ENCODE results near the gene NLN.
A peak's percentile ranks its signal among the peaks of the same experiment; 100 is the strongest.
"Not testable (repeated sequence)": the region's sequence is repeated elsewhere in the genome, so short reads cannot be mapped to it uniquely, and the experiment has no call there.

The NLN gene

DNA sequence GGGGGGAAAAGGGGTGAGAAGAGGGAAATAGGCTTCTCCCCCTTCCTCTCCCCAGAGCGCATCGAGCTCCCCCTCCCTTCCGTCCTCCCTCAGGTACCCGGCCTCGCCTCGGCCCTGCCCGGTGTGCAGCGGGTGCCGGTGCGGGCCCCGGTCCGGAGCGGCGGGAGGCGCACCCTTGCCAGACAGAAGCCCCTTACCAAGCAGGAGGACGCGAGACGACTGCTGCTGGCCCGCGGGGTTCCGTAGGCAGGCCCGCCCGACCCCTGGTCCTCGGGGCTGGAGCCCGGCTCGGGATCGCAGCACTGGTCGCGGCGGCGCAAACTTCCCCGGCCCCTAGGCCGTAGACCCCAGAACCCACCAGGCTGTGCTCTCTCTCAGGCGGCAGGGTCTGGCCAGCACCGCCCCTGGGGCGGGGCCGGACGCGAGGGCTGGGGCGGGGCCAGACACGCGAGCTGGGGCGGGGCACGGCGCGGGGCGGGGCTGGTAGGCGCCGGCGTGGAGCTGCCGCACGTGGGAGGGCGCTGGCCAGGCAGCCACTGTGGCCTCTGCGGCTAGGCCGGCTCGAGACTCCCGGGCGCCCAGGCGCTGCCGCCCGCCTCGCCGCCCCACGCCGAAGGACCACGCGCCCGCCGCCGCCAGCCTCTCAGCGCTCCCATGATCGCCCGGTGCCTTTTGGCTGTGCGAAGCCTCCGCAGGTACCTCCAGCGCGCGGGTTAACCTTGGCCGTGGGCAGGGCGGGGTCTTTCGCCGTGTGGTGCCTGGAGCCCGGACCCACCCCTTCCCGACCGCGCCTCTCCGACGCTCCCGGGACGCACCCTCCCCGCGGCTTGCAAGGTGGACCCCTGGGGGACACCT is at the start of gene NLN, which contains the start of gene SGTB:
TSS of gene NLN (plus strand) at position 486 of the 855 bp plus-strand sequence. CDS start at position 655, 169 bp downstream.
TSS of gene SGTB (minus strand) at position 390 of the 855 bp plus-strand sequence. CDS start 1,302 bp downstream, outside the sequence.
- peak; percentile 68 to 69 for DNase-seq (ENCODE audit: low read depth in 2 of 2)

DNA sequence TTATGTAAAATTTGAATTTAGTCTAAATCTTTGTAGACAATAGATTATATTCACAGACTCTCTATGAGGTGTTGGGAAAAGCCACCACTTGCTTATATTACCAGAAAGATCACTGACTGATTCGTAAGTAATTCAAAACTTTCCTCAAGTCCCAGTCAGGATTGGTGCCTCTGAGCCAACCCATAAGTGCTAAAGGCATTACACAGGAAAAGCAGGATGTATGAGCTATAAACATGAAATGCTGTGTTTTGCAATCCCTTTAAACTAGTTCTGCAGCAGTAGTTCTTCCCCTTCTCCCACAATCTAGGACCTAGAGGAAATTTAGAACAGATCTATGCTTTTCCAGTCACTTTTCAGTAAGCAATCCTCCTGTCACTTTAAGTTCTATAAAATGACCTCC is 49.2 kb upstream of the NLN start:
- no peak for DNase-seq (ENCODE audit: low read depth in 2 of 2)

DNA sequence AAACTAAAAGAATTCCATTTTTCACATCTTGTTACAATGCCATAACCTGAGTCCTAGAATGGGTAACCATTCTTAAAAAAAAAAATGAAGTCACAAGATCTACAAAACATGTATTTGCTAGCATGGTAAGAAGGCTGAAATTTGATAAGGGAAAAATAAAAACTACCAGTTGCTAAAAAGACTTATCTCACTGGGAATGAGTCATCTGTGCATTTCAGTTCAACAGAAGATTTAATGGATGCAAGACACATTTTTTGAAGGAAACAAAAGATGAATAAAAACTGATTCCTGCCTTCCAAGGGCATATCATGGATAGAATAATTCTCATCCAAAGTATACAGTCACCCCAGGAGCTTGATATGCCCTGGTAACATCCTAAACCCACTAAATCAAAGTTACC is 47.3 kb upstream of the NLN start:
- DNase-seq (ENCODE audit: low read depth in 2 of 2), result no peak

DNA sequence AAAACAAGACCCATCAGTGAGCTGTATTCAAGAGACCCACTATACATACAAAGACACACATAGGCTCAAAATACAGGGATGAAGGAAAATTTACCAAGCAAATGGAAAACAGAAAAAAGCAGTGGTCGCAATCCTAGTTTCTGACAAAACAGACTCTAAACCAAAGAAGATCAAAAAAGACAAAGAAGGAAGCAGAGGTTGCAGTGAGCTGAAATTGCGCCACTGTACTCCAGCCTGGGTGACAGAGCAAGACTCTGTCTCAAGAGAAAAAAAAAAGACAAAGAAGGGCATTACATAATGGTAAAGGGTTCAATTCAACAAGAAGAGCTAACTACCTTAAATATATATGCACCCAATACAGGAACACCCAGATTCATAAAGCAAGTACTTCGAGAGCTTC is 45.9 kb upstream of the NLN start:
- DNase-seq (ENCODE audit: low read depth in 2 of 2), result not testable (repeated sequence)

DNA sequence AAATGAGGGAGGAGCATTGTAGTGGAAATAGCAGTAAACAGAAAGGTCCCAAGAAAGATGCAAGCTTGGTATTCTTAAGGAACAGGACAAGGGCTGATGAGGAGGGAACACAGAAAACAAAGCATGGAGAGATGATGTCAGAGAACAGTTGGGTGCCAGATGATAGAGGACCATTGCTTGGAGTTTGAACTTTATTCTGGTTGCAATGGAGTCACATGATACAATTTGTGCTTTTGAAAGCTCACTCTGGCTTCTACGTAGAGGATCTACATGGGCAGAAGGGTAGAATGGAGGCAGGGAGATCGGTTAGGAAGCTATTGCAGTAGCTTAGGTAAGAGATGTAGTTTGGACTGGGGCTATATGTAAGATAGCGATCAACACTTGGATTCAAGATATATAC is 39.9 kb upstream of the NLN start:
- DNase-seq (ENCODE audit: low read depth in 2 of 2), result no peak

DNA sequence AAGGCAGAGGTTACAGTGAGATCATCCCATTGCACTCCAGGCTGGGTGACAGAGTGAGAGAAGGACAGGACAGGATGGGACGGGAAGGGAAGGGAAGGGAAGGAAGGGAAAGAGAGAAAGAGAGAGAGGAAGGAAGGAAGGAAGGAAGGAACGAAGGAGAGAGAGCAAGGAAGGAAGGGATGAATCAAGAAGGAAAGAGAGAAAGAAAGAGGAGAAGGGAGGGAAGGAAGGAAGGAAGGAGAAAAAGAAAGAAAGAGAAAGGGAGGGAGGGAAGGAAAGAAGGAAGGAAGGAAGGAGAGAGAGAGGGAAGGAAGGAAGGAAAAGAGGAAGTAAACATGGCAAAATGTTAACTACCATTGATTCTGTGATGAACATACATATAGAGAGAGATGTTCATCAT is 28.9 kb upstream of the NLN start:
- DNase-seq (ENCODE audit: low read depth in 2 of 2), result no peak

DNA sequence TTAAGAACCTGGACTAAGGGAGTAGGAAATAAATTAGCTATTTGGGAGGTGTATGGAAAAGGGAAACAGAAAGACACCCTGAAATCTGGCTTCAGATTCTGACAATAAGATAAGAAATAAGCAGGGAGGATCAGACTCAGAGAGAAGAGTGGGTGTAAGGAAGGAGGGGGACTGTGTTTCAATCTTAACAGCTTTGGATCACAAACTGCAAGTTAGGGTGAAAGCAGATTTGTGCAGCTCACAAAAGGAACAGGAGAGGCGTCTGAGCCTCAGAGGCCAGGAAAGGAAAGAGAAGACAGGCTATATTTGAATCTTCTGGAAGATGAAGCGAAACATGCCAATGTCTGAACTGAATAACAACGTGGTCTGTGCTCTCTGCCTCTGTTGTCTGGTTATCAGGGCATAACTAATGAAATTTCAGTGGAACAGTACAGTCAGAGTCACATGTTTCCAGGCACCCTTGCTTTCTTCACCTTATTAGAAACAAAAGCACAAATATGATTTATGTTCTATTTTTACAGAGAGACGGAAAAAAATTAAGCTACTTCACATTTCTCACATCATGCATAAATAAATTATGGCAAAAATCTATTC is 26.7 kb upstream of the NLN start:
- no peak for DNase-seq (ENCODE audit: low read depth in 2 of 2)

DNA sequence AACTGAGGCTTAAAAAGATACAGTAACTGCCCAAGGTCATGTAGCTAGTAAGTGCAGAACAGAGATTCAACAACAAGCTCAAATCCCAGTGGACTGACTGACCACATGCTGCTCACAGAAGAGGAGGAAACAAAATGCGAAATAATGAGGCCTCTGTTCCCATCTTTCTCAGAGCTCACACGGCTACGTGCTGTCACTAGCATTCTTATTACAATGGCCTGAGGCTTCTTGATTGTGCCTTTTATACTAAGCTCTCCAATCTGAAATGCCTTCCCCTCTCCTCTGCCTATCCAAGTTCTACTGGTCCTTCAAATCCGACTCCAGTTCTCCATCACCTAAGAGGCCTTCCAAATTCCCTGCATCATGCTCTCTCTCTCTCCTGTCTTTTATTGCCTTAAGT is 26.1 kb upstream of the NLN start:
- no peak for DNase-seq (ENCODE audit: low read depth in 2 of 2)

DNA sequence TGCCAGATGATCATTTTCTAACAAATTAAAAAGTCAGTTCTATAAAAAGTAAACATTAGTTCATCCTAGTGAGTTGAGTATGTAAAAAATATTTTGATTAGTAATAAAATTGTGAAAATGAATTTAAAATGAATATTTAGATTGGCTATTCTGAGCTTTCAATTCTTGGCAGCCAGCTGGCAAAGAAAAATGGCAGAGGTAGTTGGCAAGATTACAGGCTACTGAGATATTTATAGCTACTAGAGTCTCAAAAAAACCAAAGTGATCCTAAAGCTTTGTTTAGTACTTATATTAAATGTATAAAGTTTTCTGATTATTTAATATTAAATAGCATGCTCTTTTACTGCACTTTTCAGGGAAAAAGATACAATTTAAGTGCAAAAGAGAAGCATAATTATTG is 25.1 kb upstream of the NLN start:
- DNase-seq (ENCODE audit: low read depth in 2 of 2), result no peak

DNA sequence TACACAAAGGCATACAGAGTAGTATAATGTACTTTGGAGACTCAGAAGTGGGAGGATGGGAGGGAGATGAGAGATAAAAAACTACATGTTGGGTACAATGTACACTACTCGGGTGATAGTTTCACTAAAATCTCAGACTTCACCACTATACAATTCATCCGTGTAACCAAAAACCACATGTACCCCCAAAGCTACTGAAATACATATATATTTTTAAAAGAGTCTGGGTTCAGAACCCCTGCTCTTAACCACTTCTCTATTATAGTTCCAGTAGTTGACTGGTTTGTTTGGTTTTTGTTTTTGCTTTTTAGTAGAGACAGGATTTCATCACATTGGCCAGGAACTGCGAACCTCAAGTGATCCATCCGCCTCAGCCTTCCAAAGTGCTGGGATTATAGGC is 22.7 kb upstream of the NLN start:
- no peak for DNase-seq (ENCODE audit: low read depth in 2 of 2)

DNA sequence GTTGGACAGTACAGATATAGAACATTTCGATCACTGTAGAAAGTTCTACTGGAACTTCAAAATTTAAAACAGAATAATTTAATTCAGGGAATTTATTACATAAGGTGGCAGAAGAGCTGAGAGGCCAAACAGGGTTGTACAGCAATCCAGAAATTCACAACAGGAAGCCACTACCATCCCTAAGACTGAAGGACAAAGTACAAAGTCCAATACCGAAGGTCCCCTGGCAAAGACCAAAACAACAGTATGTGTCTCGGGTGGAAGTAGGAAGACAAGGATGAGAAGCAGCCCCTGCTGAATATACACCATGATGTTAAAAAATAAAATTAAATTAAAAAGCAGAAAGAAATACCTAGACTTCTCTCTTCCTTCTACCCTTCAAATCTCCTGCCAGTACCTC is 20.0 kb upstream of the NLN start:
- no peak for DNase-seq (ENCODE audit: low read depth in 2 of 2)

DNA sequence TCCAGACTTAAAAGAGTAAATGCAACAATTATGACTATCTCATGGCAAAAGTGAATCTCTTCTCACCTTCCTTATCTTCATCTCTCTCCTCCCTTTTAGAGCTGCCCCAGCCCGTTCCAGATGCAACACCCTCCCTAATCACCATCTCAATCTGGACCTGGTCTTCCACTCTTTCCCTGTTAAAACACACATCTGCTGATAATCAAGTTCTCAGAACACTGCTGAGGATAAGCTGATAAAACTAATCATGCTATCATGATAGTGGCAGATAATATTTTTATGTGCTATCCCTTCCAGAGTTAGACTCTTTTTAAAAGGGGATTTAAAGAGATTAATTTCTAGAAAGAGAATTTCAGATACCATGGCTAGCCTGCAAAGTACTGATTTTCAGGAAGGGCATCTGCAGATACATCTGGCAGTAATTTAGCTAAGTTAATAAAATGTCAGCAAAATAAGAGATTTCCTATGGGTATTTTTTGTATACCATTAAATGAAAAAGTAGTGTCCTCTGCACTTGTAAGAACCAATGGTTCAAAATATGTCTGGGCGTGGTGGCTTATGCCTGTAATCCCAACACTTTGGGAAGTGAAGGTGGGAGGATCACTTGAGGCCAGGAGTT is 17.3 kb upstream of the NLN start:
- DNase-seq (ENCODE audit: low read depth in 2 of 2), result no peak

DNA sequence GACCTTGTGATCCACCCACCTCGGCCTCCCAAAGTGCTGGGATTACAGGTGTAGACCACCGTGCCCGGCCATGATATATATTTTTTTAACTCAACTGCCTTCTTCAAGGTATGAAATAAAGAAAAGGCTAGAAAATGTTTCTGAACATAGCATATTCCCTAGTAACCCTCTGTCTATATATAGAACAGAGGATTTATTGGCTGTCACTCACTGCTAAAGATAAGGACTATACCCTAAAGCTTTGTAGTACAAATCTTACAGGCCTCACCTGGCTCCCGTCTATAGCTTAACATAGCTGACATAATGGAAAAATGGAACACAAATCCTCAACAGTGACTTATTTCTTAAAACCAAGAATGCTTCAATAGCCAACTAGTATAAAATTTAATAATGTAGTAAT is 14.3 kb upstream of the NLN start:
- no peak for DNase-seq (ENCODE audit: low read depth in 2 of 2)

DNA sequence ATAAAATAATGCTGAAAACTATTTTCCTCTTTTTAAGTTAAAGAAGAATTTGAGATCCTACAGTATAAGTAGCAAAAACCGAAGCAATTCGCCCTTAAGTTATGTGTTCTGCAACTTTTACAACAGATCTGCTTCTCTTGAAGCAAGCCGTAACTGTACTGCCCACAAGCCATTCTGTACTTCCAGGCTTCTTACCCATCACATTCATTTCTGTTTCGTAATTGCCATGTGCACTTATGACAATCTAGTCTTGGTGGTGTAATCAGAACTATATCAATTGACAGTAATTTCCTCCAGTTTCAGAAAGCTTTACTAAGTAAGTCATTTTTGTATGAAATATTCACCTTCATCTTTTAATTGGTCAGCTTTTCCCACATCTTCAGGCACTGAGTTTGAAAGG is 13.9 kb upstream of the NLN start:
- no peak for DNase-seq (ENCODE audit: low read depth in 2 of 2)

DNA sequence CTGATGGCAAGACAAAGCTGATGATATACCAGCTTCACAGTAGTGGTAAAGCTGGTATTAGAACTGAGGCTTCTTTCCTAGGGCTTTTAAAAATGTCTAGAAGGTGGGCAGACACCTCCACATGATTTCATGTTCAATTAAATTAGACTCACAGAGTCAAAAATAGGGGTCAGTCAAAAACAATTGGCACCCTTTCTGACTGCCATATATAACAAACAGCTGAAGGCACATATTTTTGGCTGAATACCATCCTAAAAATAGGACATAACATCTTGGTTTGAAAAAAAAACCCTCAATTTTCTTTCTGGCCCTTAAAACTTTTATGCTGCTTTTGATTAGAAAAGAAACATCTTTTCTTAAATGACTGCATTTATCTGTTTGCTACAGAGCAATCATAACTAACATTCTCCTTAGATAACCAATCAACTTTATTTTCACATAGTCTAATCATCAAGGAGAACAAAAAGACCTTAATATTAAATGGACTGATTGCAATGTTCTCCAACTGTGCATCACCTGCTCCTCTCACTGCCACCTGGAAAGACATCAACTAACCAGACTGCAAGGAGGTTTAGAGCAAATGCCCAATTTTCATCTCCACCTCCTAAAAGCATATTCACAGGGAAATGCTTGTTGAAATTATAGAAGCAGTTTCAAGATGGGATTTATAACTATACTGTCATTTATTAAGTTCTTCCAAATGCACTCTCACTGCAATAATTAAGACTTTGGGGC is 3.3 kb upstream of the NLN start:
- no peak for DNase-seq (ENCODE audit: low read depth in 2 of 2)

DNA sequence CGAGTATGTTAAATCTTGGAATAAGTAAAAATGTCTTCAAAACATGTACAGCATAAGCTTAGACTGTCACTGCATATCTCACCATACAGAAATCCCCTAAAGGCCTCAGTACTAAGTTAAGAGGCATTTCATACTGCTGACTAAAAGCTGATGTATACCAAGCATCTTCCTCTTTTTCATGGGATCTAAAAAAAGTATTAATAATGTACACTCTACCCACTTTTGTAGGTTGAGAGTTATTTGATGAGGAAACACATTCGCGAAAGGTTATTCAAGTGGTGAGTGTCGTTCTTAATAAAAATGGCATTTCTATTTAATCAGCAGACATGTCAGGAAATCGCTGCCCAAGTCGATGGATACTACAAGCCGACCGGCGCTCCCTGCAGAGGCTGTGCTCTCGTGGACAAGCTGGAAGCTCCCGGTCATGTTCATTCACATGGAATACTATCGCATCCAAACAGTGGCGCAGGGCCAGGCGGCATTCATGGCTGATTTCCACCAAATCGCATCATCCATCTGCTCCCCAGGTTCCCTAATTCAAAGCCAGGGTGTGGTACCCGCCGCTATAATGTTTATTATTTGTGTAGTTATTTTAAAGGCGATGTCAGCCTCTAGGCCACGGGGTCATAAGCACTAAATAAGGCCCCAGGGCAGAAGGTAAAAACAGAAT is 820 bp upstream of the NLN start:
- DNase-seq (ENCODE audit: low read depth in 2 of 2), result no peak

DNA sequence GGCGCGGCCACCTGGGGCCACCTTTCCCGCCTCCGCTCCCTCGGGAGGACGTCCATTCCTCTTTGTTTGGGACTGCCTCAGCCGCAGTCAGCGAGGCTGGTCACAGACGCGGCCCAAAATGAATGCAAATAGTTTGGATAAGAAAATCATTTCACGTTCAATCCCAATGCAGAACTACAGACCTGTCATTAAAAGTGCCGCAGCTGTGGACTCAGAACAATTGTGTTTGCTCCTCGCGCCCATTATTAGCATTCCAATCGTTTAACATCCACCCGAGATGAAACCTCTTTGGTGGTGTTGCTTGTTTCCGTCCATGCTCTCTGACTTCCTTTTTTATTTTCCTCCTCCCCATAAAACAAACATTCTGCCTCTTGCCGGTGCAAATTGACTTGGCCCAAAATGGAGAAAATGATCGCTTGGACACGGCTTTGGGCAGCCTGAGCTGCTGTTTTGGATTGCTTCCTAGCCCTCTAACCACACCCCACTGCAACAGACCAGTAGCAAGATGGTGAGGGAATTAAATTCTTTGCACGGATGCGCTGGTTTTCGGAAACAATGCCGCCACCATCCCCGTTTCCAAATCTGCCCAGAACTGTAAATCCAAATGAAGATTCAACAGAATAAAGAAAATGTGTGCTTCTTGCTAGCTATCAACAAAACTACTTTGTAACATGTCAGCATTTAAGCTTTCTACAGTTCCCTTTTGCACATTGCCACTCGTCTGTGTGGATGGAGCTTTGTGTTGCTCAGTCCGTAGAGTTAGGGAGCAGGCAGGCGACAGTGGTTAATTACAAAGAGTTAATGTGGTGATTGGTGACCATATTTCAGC is 784 bp downstream of the NLN start:
- no peak for DNase-seq (ENCODE audit: low read depth in 2 of 2)

DNA sequence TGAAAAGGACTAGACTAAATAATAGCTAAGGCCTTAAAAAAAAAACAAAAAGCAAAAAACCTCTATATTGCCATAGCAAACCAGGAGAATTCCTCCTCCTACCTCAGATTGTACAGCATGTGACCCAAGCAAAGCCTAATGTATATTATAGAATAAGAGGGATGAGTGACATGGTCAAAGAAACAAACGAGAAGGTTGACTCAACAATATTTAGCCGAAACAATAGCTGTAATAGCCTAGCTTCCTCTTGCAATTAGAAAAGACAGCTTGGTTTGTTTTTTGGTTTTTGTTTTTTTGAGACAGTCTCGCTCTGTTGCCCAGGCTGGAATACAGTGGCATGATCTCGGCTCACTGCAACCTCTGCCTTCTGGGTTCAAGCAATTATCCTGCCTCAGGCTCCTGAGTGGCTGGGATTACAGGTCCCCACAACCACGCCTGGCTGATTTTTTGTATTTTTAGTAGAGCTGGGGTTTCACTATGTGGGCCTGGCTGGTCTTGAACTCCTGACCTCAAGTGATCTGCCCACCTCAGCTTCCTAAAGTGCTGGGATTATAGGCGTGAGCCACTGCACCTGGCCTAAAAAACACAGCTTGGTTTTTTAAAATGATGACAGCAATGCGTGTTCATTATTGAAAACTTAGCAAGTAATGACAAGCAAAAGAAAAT is 5.6 kb downstream of the NLN start:
- no peak for DNase-seq (ENCODE audit: low read depth in 2 of 2)

DNA sequence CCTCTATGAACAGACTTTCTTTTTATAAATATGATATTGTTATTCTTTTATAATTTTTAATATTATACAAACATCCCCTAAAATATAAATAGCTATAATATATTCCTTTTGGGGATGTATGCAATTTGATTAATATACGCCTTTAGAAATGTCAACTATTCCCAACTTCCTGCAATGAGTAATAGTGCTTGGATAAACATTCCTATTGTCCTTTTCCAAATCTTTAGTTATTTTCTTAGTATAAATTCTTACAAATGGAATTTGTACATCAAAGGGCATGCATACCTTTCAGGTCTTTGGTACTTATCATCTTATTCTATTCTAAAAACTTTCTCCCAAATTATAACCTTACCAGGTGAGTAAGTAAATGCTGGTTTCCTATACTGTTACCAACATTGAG is 6.2 kb downstream of the NLN start:
- DNase-seq (ENCODE audit: low read depth in 2 of 2), result no peak

DNA sequence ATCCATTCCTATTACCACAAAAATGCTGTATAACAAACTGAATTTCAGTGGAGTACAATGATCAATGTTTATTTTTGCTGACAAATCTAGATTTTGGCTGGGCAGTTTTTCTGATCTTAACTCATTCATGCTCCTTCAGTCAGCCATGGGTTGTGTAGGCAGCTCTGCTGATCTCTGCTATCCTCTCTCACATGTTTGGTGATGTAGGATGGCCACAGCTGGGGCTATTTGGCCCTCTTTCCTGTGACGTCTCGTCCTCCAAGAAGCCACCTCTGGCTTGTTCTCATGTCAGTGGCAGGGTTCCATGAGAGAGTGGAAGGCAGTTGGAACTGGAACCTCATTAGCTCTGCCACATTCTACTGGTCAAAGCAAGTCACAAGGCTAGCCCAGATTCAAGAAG is 8.9 kb downstream of the NLN start:
- DNase-seq (ENCODE audit: low read depth in 2 of 2), result no peak

Measured in stimulated activated CD8-positive, alpha-beta memory T cell treated with anti-CD3 and anti-CD28 coated beads, Interleukin-7, amount 100 ng/mL, for 1 hour (primary cell).